GM19395 (cell line): ENCODE results near the gene FIBCD1.
"Not testable (repeated sequence)": the region's sequence is repeated elsewhere in the genome, so short reads cannot be mapped to it uniquely, and the experiment has no call there.

Experiments used
- ATAC-seq: cut with Tn5 transposase; IDR thresholded peaks from one replicate; pipeline ENCODE4 v1.9.1; 2021; ENCODE audit warnings: mild to moderate bottlenecking, moderate library complexity; ENCODE audit not compliant: unreplicated experiment

Gene FIBCD1

GRCh38 chr9:130955947-130956621 is 17.0 kb upstream of the FIBCD1 start:
- no peak for ATAC-seq

GRCh38 chr9:130954925-130955324 is 15.9 kb upstream of the FIBCD1 start:
- ATAC-seq: not testable (repeated sequence)

GRCh38 chr9:130954317-130954716 is 15.3 kb upstream of the FIBCD1 start:
- ATAC-seq: no peak

GRCh38 chr9:130952065-130952762 is 13.2 kb upstream of the FIBCD1 start:
- no peak for ATAC-seq

- no peak for ATAC-seq
Measured at GRCh38 chr9:130950039-130950311, 10.9 kb upstream of the FIBCD1 start.

GRCh38 chr9:130949188-130950038 is 10.4 kb upstream of the FIBCD1 start:
- no peak for ATAC-seq

- no peak for ATAC-seq
Measured at GRCh38 chr9:130948266-130948665, 9.2 kb upstream of the FIBCD1 start.

- ATAC-seq: no peak
Measured at GRCh38 chr9:130947618-130948140, 8.6 kb upstream of the FIBCD1 start.

- no peak for ATAC-seq
Measured at GRCh38 chr9:130946766-130947617, 7.9 kb upstream of the FIBCD1 start.

- ATAC-seq: no peak
Measured at GRCh38 chr9:130945173-130945572, 6.1 kb upstream of the FIBCD1 start.

GRCh38 chr9:130944510-130945058 is 5.5 kb upstream of the FIBCD1 start:
- no peak for ATAC-seq

- ATAC-seq: no peak
Measured at GRCh38 chr9:130943777-130944176, 4.7 kb upstream of the FIBCD1 start.

- ATAC-seq: no peak
Measured at GRCh38 chr9:130943221-130943620, 4.2 kb upstream of the FIBCD1 start.

GRCh38 chr9:130942679-130943078 is 3.6 kb upstream of the FIBCD1 start:
- no peak for ATAC-seq

GRCh38 chr9:130942084-130942483 is 3.0 kb upstream of the FIBCD1 start:
- ATAC-seq: no peak

- no peak for ATAC-seq
Measured at GRCh38 chr9:130940693-130941576, 1.9 kb upstream of the FIBCD1 start.

GRCh38 chr9:130940027-130940549 is 1.0 kb upstream of the FIBCD1 start:
- no peak for ATAC-seq

- ATAC-seq: no peak
Measured at GRCh38 chr9:130939405-130940026, 469 bp upstream of the FIBCD1 start.

GRCh38 chr9:130938184-130938651 is 829 bp downstream of the FIBCD1 start:
- ATAC-seq: no peak
